Neural cell (in vitro differentiated cells): ENCODE results near the gene NDEL1.

ENCODE experiments used
- EP300 ChIP-seq: fragments of 450-650 bp; conservative IDR thresholded peaks from 2 replicates; pipeline ENCODE4 v1.6.1; 2014; ENCODE audit warnings: antibody characterized with exemption, mild to moderate bottlenecking, moderate library complexity; ENCODE audit not compliant: poor library complexity, severe bottlenecking
- EZH2 ChIP-seq: fragments of 200-600, 300-800 bp; shearing (Covaris generic), sonication (generic); IDR thresholded peaks from 2 replicates; pipeline ENCODE4 v1.6.1; 2014; ENCODE audit warnings: antibody characterized with exemption, low read length, borderline replicate concordance, mild to moderate bottlenecking; ENCODE audit not compliant: insufficient read depth, poor library complexity, severe bottlenecking
- MXI1 ChIP-seq: fragments of 450-650 bp; conservative IDR thresholded peaks from 2 replicates; pipeline ENCODE4 v1.6.1; 2014; ENCODE audit warnings: antibody characterized with exemption, mild to moderate bottlenecking; ENCODE audit not compliant: poor library complexity, severe bottlenecking
- POLR2AphosphoS5 ChIP-seq: IDR thresholded peaks from 2 replicates; pipeline ENCODE4 v1.6.1; 2012
- REST ChIP-seq: IDR thresholded peaks from 2 replicates; pipeline ENCODE4 v1.6.1; 2012; ENCODE audit warnings: borderline replicate concordance
- SMC3 ChIP-seq: fragments of 450-650 bp; conservative IDR thresholded peaks from 2 replicates; pipeline ENCODE4 v1.6.1; 2014; ENCODE audit warnings: antibody characterized with exemption, mild to moderate bottlenecking, moderate library complexity; ENCODE audit not compliant: poor library complexity
- TF ChIP-seq, protein P1 (sequence below): fragments of 450-650 bp; IDR thresholded peaks from 2 replicates; pipeline ENCODE4 v1.5.1; 2014; ENCODE audit warnings: antibody characterized with exemption, mild to moderate bottlenecking, moderate library complexity; ENCODE audit not compliant: poor library complexity, severe bottlenecking

DNA sequence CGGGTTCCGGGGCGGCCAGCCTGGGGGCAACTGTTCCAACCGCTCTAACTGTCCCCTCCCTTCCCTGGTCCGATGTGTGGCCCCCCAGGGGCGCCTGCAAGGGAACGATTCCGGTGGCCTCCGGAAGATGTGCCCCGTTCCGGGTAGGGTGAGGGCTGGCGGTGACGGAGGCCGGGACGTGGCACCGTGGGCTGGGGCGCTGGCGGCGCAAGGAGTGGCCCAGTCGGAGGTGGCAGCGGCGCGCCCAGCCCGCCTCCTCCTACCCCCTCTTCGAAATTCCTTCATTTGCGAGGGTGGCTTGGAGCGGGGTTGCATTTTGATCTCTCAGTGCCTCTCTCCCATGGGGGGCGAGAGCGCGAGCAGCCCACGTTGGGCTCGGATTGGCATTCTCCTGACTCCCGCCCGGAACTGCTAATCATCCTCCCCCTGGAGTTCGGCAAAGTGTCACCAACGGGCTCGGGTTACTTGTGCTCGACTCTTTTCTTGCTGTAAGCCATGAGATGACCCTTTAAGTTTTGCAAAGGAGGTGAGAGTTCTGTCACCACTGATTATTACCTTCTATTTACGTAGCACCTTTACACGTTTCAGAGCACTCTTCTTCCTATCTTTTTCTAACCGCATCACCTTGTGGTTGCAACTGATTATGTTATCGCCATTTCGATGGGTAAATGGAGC lies 622 bp downstream of the NDEL1 start:
- TF ChIP-seq, protein P1, sequence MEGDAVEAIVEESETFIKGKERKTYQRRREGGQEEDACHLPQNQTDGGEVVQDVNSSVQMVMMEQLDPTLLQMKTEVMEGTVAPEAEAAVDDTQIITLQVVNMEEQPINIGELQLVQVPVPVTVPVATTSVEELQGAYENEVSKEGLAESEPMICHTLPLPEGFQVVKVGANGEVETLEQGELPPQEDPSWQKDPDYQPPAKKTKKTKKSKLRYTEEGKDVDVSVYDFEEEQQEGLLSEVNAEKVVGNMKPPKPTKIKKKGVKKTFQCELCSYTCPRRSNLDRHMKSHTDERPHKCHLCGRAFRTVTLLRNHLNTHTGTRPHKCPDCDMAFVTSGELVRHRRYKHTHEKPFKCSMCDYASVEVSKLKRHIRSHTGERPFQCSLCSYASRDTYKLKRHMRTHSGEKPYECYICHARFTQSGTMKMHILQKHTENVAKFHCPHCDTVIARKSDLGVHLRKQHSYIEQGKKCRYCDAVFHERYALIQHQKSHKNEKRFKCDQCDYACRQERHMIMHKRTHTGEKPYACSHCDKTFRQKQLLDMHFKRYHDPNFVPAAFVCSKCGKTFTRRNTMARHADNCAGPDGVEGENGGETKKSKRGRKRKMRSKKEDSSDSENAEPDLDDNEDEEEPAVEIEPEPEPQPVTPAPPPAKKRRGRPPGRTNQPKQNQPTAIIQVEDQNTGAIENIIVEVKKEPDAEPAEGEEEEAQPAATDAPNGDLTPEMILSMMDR = no peak
- TF ChIP-seq EZH2 (no peak), MXI1 (peak; percentile 77), POLR2AphosphoS5 (no peak), SMC3 (peak; percentile 3), REST (no peak), EP300 (no peak)
